GM13976 (cell line): Measurements from ENCODE around the gene SIGLECL1.

Experiments
- DNase-seq: peaks from one replicate; pipeline ENCODE4 v3.0.0; 2012; ENCODE audit warnings: low spot score
- in situ Hi-C: fragments of 300-500 bp; cut with MboI; formaldehyde crosslinking; loops from one replicate; pipeline ENCODE4 v1.12.0; 2022; ENCODE audit warnings: low sequenced_read_pairs, mixed read lengths, inconsistent platforms; ENCODE audit not compliant: unreplicated experiment
- TF ChIP-seq, protein P1 (sequence below): IDR thresholded peaks from 2 replicates; pipeline ENCODE4 v1.5.1; 2012; ENCODE audit warnings: borderline replicate concordance, mild to moderate bottlenecking; ENCODE audit not compliant: insufficient read depth; ENCODE audit errors: extremely low read depth, missing control alignments, control extremely low read depth

SIGLECL1 gene

DNA sequence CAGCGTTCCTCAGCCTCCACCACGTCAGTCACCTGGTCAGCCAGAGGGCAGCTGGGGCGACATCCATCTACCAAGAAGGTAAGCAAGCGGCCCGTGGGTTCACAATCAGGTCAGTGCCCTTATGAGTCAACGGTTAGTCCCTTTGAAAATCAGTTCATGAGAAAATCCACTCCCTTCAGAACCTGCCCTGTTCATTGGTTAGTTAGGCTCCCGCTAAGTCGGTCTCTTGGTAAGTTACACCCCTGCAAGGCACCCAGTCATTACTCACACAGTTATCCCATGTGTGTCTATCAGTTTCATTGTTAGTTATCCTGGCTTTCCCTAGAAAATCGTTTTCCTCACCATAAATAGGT lies 564 bp downstream of the SIGLECL1 start:
- in situ Hi-C loops: no loop called here
- peak; percentile 44 for DNase-seq
- TF ChIP-seq, protein P1, sequence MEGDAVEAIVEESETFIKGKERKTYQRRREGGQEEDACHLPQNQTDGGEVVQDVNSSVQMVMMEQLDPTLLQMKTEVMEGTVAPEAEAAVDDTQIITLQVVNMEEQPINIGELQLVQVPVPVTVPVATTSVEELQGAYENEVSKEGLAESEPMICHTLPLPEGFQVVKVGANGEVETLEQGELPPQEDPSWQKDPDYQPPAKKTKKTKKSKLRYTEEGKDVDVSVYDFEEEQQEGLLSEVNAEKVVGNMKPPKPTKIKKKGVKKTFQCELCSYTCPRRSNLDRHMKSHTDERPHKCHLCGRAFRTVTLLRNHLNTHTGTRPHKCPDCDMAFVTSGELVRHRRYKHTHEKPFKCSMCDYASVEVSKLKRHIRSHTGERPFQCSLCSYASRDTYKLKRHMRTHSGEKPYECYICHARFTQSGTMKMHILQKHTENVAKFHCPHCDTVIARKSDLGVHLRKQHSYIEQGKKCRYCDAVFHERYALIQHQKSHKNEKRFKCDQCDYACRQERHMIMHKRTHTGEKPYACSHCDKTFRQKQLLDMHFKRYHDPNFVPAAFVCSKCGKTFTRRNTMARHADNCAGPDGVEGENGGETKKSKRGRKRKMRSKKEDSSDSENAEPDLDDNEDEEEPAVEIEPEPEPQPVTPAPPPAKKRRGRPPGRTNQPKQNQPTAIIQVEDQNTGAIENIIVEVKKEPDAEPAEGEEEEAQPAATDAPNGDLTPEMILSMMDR: no peak

DNA sequence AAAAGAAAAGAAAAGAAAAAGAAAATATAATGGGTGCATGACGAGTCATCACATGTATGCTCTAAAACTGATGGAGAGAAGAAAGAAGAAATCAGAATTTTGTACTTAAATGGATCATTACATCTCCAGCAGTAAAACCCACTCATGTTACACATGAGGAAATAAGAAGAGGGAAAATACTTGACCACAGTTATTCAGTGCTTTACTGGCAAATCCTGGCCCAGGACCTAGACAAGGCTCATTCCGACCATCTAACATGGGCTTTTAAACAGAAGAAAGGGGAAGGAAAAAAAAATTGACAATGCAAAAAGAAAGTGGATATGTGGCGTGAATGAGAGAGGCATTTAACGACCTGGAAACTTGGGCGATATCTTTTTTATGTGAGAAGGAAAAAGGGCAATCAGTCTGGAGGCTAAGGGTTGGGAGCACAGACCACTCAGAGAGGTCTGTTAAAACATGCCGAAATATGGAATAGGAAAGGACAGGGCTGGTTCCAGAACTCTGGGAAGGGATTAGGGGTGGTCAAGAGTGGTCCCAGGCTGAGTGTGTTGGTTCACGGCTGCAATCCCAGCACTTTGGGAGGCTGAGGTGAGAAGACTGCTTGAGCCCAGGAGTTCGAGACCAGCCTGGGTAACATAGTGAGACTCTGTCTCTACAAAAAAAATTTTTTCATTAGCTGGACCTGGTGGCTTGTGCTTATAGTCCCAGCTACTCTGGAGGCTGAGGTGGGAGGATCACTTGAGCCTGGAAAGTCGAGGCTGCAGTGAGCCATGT lies 1.6 kb downstream of the SIGLECL1 start:
- TF ChIP-seq, protein P1: no peak
- DNase-seq: no peak
- in situ Hi-C loops: no loop called here

DNA sequence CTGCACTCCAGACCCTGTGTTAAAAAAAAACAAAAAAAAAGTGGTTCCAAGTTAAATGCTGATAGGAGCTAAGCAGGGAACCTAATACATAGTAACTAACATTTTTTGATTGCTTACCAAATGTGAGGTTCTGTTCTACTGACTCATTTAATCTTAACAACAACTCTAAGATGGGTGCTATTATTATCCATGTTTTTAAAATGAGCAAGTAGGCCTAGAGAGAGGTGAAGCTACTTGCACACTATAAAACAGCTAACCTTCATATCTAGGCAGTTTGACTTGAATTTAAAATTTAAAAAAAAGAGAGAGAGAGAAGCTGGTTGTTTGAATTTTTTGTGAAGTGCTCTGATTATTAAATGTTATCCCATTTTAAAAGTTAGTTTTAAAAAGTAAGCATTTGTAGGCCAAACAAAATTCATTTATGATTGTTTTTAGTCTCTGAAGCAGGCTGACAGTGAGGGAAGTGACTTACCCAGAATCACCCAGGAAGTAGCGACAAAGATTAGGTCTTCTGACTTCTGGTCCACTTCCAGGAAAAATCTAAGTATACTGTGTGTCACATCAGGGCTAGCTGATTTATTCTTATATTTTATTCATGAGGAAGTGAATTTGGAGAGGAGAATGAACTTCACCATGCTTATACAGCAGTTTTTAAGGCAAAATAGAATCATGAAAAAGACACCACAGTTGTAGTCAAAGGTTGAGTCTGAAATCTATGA lies 2.4 kb downstream of the SIGLECL1 start:
- in situ Hi-C loops: no loop called here

DNA sequence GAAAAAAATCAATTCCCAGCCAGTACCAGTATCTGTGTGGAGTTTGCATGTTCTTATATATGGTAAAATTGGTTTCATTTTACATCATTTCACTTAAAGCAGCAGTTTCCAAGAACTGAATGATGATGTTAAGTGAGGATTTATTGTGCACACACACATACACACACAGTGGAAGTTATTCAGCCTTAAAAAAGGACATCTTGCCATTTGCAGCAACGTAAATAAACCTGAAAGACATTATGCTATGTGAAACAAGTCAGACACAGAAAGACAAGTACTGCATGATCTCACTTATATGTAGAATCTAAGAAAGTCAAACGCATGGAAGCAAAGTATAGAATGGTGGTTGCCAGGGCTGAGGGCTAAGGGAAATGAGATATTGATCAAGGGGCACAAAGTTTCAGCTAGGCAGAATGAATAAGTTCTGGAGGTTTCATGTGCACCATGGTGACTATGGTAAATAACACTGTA lies 5.3 kb downstream of the SIGLECL1 start:
- TF ChIP-seq, protein P1: no peak
- in situ Hi-C loops: no loop called here
- DNase-seq: no peak

More for the DNA sequence above, 2.4 kb downstream of the SIGLECL1 start:
- TF ChIP-seq, protein P1: no peak
- DNase-seq: no peak

DNA sequence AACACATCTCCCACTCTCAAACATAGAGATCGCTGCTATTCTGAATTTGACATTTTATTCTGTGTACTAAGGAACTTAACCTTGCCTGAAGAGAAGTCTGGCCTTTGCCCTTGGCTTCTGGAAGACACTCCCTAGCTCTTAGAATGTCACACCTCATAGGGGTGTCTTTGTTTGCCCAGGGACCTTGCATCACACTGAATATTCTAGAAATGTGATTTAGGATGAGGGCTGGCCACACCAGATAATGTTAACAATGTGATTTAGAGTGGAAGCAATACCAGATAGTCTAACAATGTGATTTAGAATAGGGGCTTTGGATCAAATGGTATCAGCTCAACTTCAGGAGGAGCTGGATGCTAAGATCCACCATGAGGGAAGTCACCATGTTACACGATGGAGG lies 6.6 kb downstream of the SIGLECL1 start:
- no peak for DNase-seq
- TF ChIP-seq, protein P1: no peak
- in situ Hi-C loops: no loop called here

DNA sequence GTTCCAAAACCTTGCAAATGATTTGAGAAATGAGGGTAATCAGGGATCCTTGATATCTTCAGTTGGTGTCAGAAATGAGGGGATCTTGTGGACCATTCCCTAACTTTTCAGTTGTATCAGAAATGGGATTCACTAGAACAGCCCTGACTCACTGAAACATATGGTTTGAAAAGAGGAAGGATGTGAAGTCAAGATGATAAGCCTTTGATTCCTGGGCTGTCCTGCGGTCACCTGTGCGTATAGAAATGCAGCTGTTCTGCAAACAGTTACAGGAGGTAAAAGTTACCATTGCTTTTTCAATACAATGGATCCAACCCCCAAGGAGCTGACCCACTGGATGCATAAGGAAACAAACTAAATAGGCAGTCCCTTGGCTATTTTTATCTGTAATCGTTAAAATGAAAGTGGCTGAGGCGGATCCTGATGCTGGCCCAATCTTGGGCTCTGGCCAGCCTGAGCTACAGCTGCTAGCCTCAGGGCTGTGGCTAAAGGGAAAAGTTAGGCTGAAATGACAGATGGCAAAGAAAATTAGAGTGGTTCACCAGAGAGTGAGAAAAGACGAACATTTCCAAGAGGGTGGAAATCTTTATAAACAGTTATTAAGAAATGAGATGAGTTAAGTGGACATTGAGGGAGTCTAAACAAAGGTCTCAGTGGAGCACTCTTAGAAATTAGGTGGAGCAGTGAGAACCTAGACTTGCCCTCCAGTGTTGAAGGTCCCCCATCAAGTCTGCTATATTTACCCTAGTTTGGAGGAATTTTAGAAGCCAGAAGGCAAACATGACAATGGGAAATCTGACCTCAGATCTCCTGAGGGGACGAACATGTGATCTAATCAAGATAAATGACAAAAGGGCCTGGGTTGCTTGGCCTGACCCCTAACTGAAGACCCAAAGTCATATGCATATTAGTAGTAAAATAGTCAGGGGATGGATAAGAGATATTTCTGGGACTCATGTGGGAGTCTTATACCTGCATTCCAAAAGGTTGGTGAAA lies 7.6 kb downstream of the SIGLECL1 start:
- no peak for DNase-seq
- TF ChIP-seq, protein P1: no peak
- in situ Hi-C loops: no loop called here
